ENCODE results near the gene UBC.

Gene UBC

GRCh38 chr12:124927201-124928094 is 13.0 kb upstream of the UBC start (continued):
- TF ChIP-seq ZNF274 (IDR thresholded peaks at IDR 0.05; ENCODE audit: low read length): no peak
- TF ChIP-seq ZNF274 (tag by site-specific recombination; IDR thresholded peaks at IDR 0.05; ENCODE audit: borderline replicate concordance): no peak
- peak; percentile 64 for TF ChIP-seq ZBTB10 (tag by site-specific recombination; IDR thresholded peaks at IDR 0.05)
- TF ChIP-seq ZNF426 (tag by site-specific recombination; IDR thresholded peaks at IDR 0.05): peak; percentile 2; the same call in 1 of the 2 replicates
- no peak for TF ChIP-seq ZNF121 (tag by site-specific recombination; IDR thresholded peaks at IDR 0.05)
- TF ChIP-seq ZNF23 (tag by site-specific recombination; IDR thresholded peaks at IDR 0.05; ENCODE audit: borderline replicate concordance): no peak
- TF ChIP-seq ZNF214 (tag by site-specific recombination; IDR thresholded peaks at IDR 0.05; ENCODE audit: borderline replicate concordance): no peak; the same call in 1 of the 2 replicates
- no peak for TF ChIP-seq ZNF155 (tag by site-specific recombination; IDR thresholded peaks at IDR 0.05)
- peak; percentile 54 for TF ChIP-seq ZNF513 (tag by site-specific recombination; IDR thresholded peaks at IDR 0.05)
- no peak for TF ChIP-seq ZBTB1 (tag by site-specific recombination; IDR thresholded peaks at IDR 0.05)
- no peak for TF ChIP-seq ZNF239 (tag by site-specific recombination; IDR thresholded peaks at IDR 0.05)
- TF ChIP-seq ZNF138 (tag by site-specific recombination; IDR thresholded peaks at IDR 0.05; ENCODE audit: borderline replicate concordance): no peak
- TF ChIP-seq ZNF658 (tag by site-specific recombination; IDR thresholded peaks at IDR 0.05): no peak
- peak; percentile 52 for TF ChIP-seq ZNF391 (tag by site-specific recombination; IDR thresholded peaks at IDR 0.05; ENCODE audit: borderline replicate concordance, low read depth)
- 0 out of 2 replicates have a peak, but pooled peaks have one; percentile 40 for TF ChIP-seq REPIN1 (tag by site-specific recombination; IDR thresholded peaks at IDR 0.05; ENCODE audit: low read depth)
- no peak for TF ChIP-seq ZNF488 (tag by site-specific recombination; IDR thresholded peaks at IDR 0.05)
- TF ChIP-seq ZNF10 (tag by site-specific recombination; IDR thresholded peaks at IDR 0.05): peak; percentile 42; the same call in 1 of the 2 replicates
- no peak for TF ChIP-seq ATF2 (tag by site-specific recombination; IDR thresholded peaks at IDR 0.05; ENCODE audit: low read depth)
- no peak for TF ChIP-seq ZNF518A (tag by site-specific recombination; conservative IDR thresholded peaks at IDR 0.05; ENCODE audit: low read depth)
- 0 out of 2 replicates have a peak, but pooled peaks have one; percentile 7 for TF ChIP-seq KLF1 (tag by site-specific recombination; IDR thresholded peaks at IDR 0.05)
- peak; percentile 61 for TF ChIP-seq PATZ1 (tag by site-specific recombination; IDR thresholded peaks at IDR 0.05)
- TF ChIP-seq ZBTB7A (tag by site-specific recombination; IDR thresholded peaks at IDR 0.05; ENCODE audit: low read depth): 0 out of 2 replicates have a peak, but pooled peaks have one; percentile 36
- TF ChIP-seq SCRT1 (tag by site-specific recombination; IDR thresholded peaks at IDR 0.05; ENCODE audit: borderline replicate concordance): peak; percentile 92
- no peak for TF ChIP-seq ZNF560 (tag by site-specific recombination; IDR thresholded peaks at IDR 0.05; ENCODE audit: borderline replicate concordance)

Data from HEK293 (cell line).